ENCODE results near the gene IQCK.
A peak's percentile ranks its signal among the peaks of the same experiment; 100 is the strongest.

The IQCK gene

GRCh38 chr16:19690196-19690595, 27.9 kb upstream of the IQCK start:
- no peak for DNase-seq (ENCODE audit: low read depth)
- TF ChIP-seq CTCF (IDR thresholded peaks at IDR 0.05; ENCODE audit: control insufficient read depth, extremely low read depth, insufficient read depth) = no peak

GRCh38 chr16:19691161-19691711, 26.8 kb upstream of the IQCK start:
- H3K4me3 ChIP-seq (ENCODE audit: low read depth, low read length) = no peak overlapping the region
- TF ChIP-seq CTCF (IDR thresholded peaks at IDR 0.05; ENCODE audit: control insufficient read depth, extremely low read depth, insufficient read depth) = no peak
- DNase-seq (ENCODE audit: low read depth) = no peak

More at GRCh38 chr16:19690196-19690595, 27.9 kb upstream of the IQCK start:
- H3K4me3 ChIP-seq (ENCODE audit: low read depth, low read length) = no peak overlapping the region

GRCh38 chr16:19694989-19695388, 23.1 kb upstream of the IQCK start:
- no peak for TF ChIP-seq CTCF (IDR thresholded peaks at IDR 0.05; ENCODE audit: control insufficient read depth, extremely low read depth, insufficient read depth)
- no peak overlapping the region for H3K4me3 ChIP-seq (ENCODE audit: low read depth, low read length)
- no peak for DNase-seq (ENCODE audit: low read depth)

- no peak overlapping the region for H3K4me3 ChIP-seq (ENCODE audit: low read depth, low read length)
- no peak for TF ChIP-seq CTCF (IDR thresholded peaks at IDR 0.05; ENCODE audit: control insufficient read depth, extremely low read depth, insufficient read depth)
- DNase-seq (ENCODE audit: low read depth) = peak; percentile 83
These were observed 21.7 kb upstream of the IQCK start for GRCh38 chr16:19696328-19696727.

- H3K4me3 ChIP-seq (ENCODE audit: low read depth, low read length) = no peak overlapping the region
- TF ChIP-seq CTCF (IDR thresholded peaks at IDR 0.05; ENCODE audit: control insufficient read depth, extremely low read depth, insufficient read depth) = no peak
- no peak for DNase-seq (ENCODE audit: low read depth)
These were observed 21.1 kb upstream of the IQCK start for GRCh38 chr16:19696961-19697360.

- no peak overlapping the region for H3K4me3 ChIP-seq (ENCODE audit: low read depth, low read length)
- peak; percentile 85 for DNase-seq (ENCODE audit: low read depth)
- no peak for TF ChIP-seq CTCF (IDR thresholded peaks at IDR 0.05; ENCODE audit: control insufficient read depth, extremely low read depth, insufficient read depth)
These were observed 20.2 kb upstream of the IQCK start for GRCh38 chr16:19697756-19698318.

Data from LNCaP clone FGC (cell line).